HepG2 (cell line): Measurements from ENCODE around the gene EMC10. TPM values are rescaled to one million over a fixed set of nuclear protein-coding genes. Genes with fewer than 3 reads are reported as not detected.
A peak's percentile ranks its signal among the peaks of the same experiment; 100 is the strongest.

ENCODE experiments used
- CREB1 ChIP-seq, 2 experiments: fragments of 450-650 bp in 1 of 2; IDR thresholded peaks; 2 replicates each; pipeline ENCODE4 v1.6.1; 2016 to 2017; ENCODE audit warnings: control low read depth in 1 of 2, mild to moderate bottlenecking in 1 of 2, missing compliant biosample characterization in 1 of 2, missing genetic modification characterization in 1 of 2
- FOSL2 ChIP-seq: sonication (generic); formaldehyde crosslinking; IDR thresholded peaks from 2 replicates; pipeline ENCODE4 v1.4.0; 2020; ENCODE audit warnings: missing genetic modification reagents
- FOXO4 ChIP-seq: sonication (generic); formaldehyde crosslinking; conservative IDR thresholded peaks from 2 replicates; pipeline ENCODE4 v1.8.1; 2023; ENCODE audit warnings: missing genetic modification reagents
- GABPA ChIP-seq, 2 experiments: IDR thresholded peaks; 2 replicates each; pipeline ENCODE4 v1.6.1; 2011 to 2016; ENCODE audit warnings: low read depth in 2 of 2, low read length in 1 of 2, missing biosample characterization in 1 of 2, missing genetic modification characterization in 1 of 2
- GMEB2 ChIP-seq: IDR thresholded peaks from 2 replicates; pipeline ENCODE4 v1.6.1; 2016; ENCODE audit warnings: missing biosample characterization, missing genetic modification reagents, low read depth
- HOXA5 ChIP-seq: sonication (generic); formaldehyde crosslinking; IDR thresholded peaks from 2 replicates; pipeline ENCODE4 v1.4.0; 2020; ENCODE audit warnings: missing genetic modification reagents
- NR1H2 ChIP-seq: sonication (generic); formaldehyde crosslinking; IDR thresholded peaks from 2 replicates; pipeline ENCODE4 v1.8.1; 2022; ENCODE audit warnings: low read depth, missing genetic modification reagents, borderline replicate concordance
- PRDM10 ChIP-seq: sonication (generic); formaldehyde crosslinking; IDR thresholded peaks from 2 replicates; pipeline ENCODE4 v1.4.0; 2020; ENCODE audit warnings: low read depth, missing genetic modification reagents
- PRMT3 ChIP-seq: sonication (generic); formaldehyde crosslinking; IDR thresholded peaks from 2 replicates; pipeline ENCODE4 v1.8.1; 2022; ENCODE audit warnings: low read depth, mild to moderate bottlenecking, moderate library complexity, missing genetic modification reagents, borderline replicate concordance
- SKI ChIP-seq: fragments of 450-650 bp; IDR thresholded peaks from one replicate; pipeline ENCODE4 v1.6.1; 2018; ENCODE audit warnings: mild to moderate bottlenecking; ENCODE audit not compliant: partially characterized antibody
- SRSF1 ChIP-seq: fragments of 200-400 bp; formaldehyde crosslinking; optimal IDR thresholded peaks from 2 replicates; pipeline ENCODE3; 2017; ENCODE audit warnings: mild to moderate bottlenecking, low read depth, low read length, moderate library complexity
- ZBTB14 ChIP-seq: sonication (generic); formaldehyde crosslinking; IDR thresholded peaks from 2 replicates; pipeline ENCODE4 v1.4.0; 2020; ENCODE audit warnings: missing genetic modification reagents
- ZKSCAN8 ChIP-seq: IDR thresholded peaks from 2 replicates; pipeline ENCODE4 v1.6.1; 2016; ENCODE audit warnings: borderline replicate concordance, missing genetic modification reagents, missing compliant biosample characterization
- ZNF430 ChIP-seq: sonication (generic); formaldehyde crosslinking; IDR thresholded peaks from 2 replicates; pipeline ENCODE4 v1.9.0; 2021; ENCODE audit warnings: mild to moderate bottlenecking, missing genetic modification reagents
- ZNF441 ChIP-seq: sonication (generic); formaldehyde crosslinking; IDR thresholded peaks from 2 replicates; pipeline ENCODE4 v1.7.0; 2021; ENCODE audit warnings: missing genetic modification reagents, borderline replicate concordance
- ZNF543 ChIP-seq: sonication (generic); formaldehyde crosslinking; IDR thresholded peaks from 2 replicates; pipeline ENCODE4 v1.4.0; 2020; ENCODE audit warnings: mild to moderate bottlenecking, missing genetic modification reagents
- ZNF563 ChIP-seq: sonication (generic); formaldehyde crosslinking; IDR thresholded peaks from 2 replicates; pipeline ENCODE4 v1.8.0; 2022; ENCODE audit warnings: mild to moderate bottlenecking, moderate library complexity, missing genetic modification reagents
- ZNF615 ChIP-seq: sonication (generic); formaldehyde crosslinking; IDR thresholded peaks from 2 replicates; pipeline ENCODE4 v1.5.0; 2020; ENCODE audit warnings: mild to moderate bottlenecking, missing genetic modification reagents, borderline replicate concordance
- ZNF670 ChIP-seq: sonication (generic); formaldehyde crosslinking; IDR thresholded peaks from 2 replicates; pipeline ENCODE4 v1.8.0; 2022; ENCODE audit warnings: mild to moderate bottlenecking, missing genetic modification reagents, borderline replicate concordance
- ZNF749 ChIP-seq: sonication (generic); formaldehyde crosslinking; IDR thresholded peaks from 2 replicates; pipeline ENCODE4 v1.8.0; 2022; ENCODE audit warnings: mild to moderate bottlenecking, missing genetic modification reagents, moderate library complexity, borderline replicate concordance
- ZNF772 ChIP-seq: sonication (generic); formaldehyde crosslinking; IDR thresholded peaks from 2 replicates; pipeline ENCODE4 v1.5.0; 2020; ENCODE audit warnings: mild to moderate bottlenecking, missing genetic modification reagents
- polyA plus RNA-seq, 8 experiments: library from polyadenylated mRNA; depleted of rRNA in 3 of 8; stranded (reverse) in 7 of 8; unstranded in 1 of 8; fragments of >200 nt; fragmentation: Illumina TruSeq in 4 of 8; extraction: Trizol in 4 of 8; gene quantifications; 2 replicates each; pipeline versions ENCODE4 v1.2.1 to v1.2.3, GENCODE V29; 2011 to 2016; ENCODE audit warnings: low read depth in 4 of 8, missing spikeins in 1 of 8, mixed read lengths in 1 of 8; ENCODE audit not compliant: insufficient read depth in 1 of 8
- total RNA-seq, 5 experiments: library from RNA; depleted of rRNA; stranded (reverse); fragments of >200 nt; fragmentation: Illumina TruSeq; extraction: Trizol; gene quantifications; 2 replicates each; pipeline ENCODE4 v1.2.3, GENCODE V29; 2016; ENCODE audit warnings: low read depth in 1 of 5

The EMC10 gene
- total and polyA plus RNA-seq, 2 of the 13 experiments (the other 11 are each of a cell fraction or from before 2014, with no cell fraction given), result not detected

GRCh38 chr19:50511069-50511822 lies 34.9 kb downstream of the EMC10 start, which contains the start of gene JOSD2 (continued):
- TF ChIP-seq SKI, result no peak
- TF ChIP-seq ZNF543 (CRISPR knock-in tag), result no peak
- TF ChIP-seq ZNF670, result peak; percentile 61; the same call in 1 of the 2 replicates
- TF ChIP-seq FOXO4 (CRISPR knock-in tag), result no peak
- peak; percentile 76 for TF ChIP-seq GABPA (IDR thresholded peaks at IDR 0.05; ENCODE audit: low read depth, low read length)
- peak; percentile 92 for TF ChIP-seq GABPA (CRISPR knock-in tag; IDR thresholded peaks at IDR 0.05; ENCODE audit: low read depth)
- TF ChIP-seq PRDM10 (CRISPR knock-in tag), result no peak
- no peak for TF ChIP-seq GMEB2 (CRISPR knock-in tag)
- no peak for TF ChIP-seq ZNF430 (CRISPR knock-in tag)
- TF ChIP-seq SRSF1, result no peak
- TF ChIP-seq ZNF749, result no peak
- no peak for TF ChIP-seq NR1H2 (CRISPR knock-in tag)
- TF ChIP-seq ZKSCAN8 (CRISPR knock-in tag), result no peak
- no peak for TF ChIP-seq ZNF772 (CRISPR knock-in tag)
- TF ChIP-seq FOSL2 (CRISPR knock-in tag), result no peak
- TF ChIP-seq HOXA5 (CRISPR knock-in tag), result no peak
- no peak for TF ChIP-seq ZNF441 (CRISPR knock-in tag)
- TF ChIP-seq CREB1 (IDR thresholded peaks at IDR 0.05), result peak; percentile 99
- peak; percentile 98 for TF ChIP-seq CREB1 (CRISPR knock-in tag; IDR thresholded peaks at IDR 0.05)
- TF ChIP-seq ZNF615, result no peak
- no peak for TF ChIP-seq ZBTB14 (CRISPR knock-in tag)
- 0 out of 2 replicates have a peak, but pooled peaks have one; percentile 31 for TF ChIP-seq ZNF563 (CRISPR knock-in tag)
- no peak for TF ChIP-seq PRMT3 (CRISPR knock-in tag)
